Mucosa of stomach (tissue), 1 donor: Measurements from ENCODE around the gene PSMC2.

Experiments used
- H3K27me3 ChIP-seq: one replicate; pipeline ENCODE4 v1.7.0; 2013; ENCODE audit warnings: mild to moderate bottlenecking, low read length; ENCODE audit not compliant: control insufficient read depth, insufficient read depth
- H3K36me3 ChIP-seq: one replicate; pipeline ENCODE4 v1.7.0; 2013; ENCODE audit warnings: low read length; ENCODE audit not compliant: control insufficient read depth, insufficient read depth
- H3K4me1 ChIP-seq: one replicate; pipeline ENCODE4 v1.7.0; 2013; ENCODE audit warnings: mild to moderate bottlenecking, low read length; ENCODE audit not compliant: control insufficient read depth, insufficient read depth
- H3K4me3 ChIP-seq: one replicate; pipeline ENCODE4 v1.7.0; 2013; ENCODE audit warnings: low read length
- H3K9ac ChIP-seq: one replicate; pipeline ENCODE4 v1.7.0; 2013; ENCODE audit warnings: mild to moderate bottlenecking, low read length, moderate library complexity
- H3K9me3 ChIP-seq: one replicate; pipeline ENCODE4 v1.7.0; 2013; ENCODE audit warnings: mild to moderate bottlenecking, low read length, moderate library complexity; ENCODE audit not compliant: control insufficient read depth
- donor health status: Pancreatic carcinoma.

PSMC2 gene

DNA sequence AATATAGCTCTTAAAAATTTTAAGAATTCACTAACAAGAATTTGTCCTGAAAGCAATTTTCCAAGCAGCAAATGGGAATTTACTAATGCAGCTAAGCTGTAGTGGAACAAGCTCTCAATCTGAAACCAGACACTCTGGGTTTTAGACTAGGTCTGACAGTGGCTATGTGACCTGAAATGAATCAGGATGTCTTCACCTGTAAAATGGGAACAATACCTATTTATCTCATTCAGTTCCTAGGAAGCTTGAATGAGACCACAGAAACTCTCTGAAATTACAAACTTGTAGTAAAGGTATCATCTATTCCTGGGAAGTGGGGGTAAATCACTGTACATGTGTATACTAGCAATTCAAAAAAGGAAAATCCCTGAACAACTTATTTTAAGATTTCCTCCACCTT, 4.1 kb upstream of the PSMC2 start:
- H3K9me3 ChIP-seq: no peaks in the 10 kb centered on the region
- peak overlapping the region; percentile 90 for H3K9ac ChIP-seq
- no peaks in the 10 kb centered on the region for H3K4me1 ChIP-seq
- no peaks in the 10 kb centered on the region for H3K27me3 ChIP-seq
- H3K36me3 ChIP-seq: no peaks in the 10 kb centered on the region
- no peak overlapping the region for H3K4me3 ChIP-seq

- no peaks in the 10 kb centered on the region for H3K4me1 ChIP-seq
- no peaks in the 10 kb centered on the region for H3K9me3 ChIP-seq
- H3K27me3 ChIP-seq: no peaks in the 10 kb centered on the region
- H3K36me3 ChIP-seq: no peaks in the 10 kb centered on the region
- H3K9ac ChIP-seq: peak overlapping the region; percentile 90
- H3K4me3 ChIP-seq: peak overlapping the region; percentile 89
These were observed 3.5 kb upstream of the PSMC2 start for GRCh38 chr7:103343758-103344452.

- Histone ChIP-seq H3K4me1 (no peaks in the 10 kb centered on the region), H3K4me3 (peak within 1 kb of the TSS; percentile 89), H3K9ac (peak within 1 kb of the TSS; percentile 90), H3K27me3 (no peaks in the 10 kb centered on the region), H3K9me3 (no peaks in the 10 kb centered on the region), H3K36me3 (no peaks in the 10 kb centered on the region)
These were observed 2.8 kb upstream of the PSMC2 start, which contains the start of gene DNAJC2 for GRCh38 chr7:103344453-103345149. DNAJC2 (minus strand) TSS chr7:103344767; CDS start chr7:103344622, 145 bp downstream.

- no peaks in the 10 kb centered on the region for H3K4me1 ChIP-seq
- H3K4me3 ChIP-seq: no peak overlapping the region
- no peaks in the 10 kb centered on the region for H3K9me3 ChIP-seq
- H3K36me3 ChIP-seq: no peaks in the 10 kb centered on the region
- no peaks in the 10 kb centered on the region for H3K27me3 ChIP-seq
- no peak overlapping the region for H3K9ac ChIP-seq
These were observed 1.0 kb upstream of the PSMC2 start for GRCh38 chr7:103346396-103346795.

DNA sequence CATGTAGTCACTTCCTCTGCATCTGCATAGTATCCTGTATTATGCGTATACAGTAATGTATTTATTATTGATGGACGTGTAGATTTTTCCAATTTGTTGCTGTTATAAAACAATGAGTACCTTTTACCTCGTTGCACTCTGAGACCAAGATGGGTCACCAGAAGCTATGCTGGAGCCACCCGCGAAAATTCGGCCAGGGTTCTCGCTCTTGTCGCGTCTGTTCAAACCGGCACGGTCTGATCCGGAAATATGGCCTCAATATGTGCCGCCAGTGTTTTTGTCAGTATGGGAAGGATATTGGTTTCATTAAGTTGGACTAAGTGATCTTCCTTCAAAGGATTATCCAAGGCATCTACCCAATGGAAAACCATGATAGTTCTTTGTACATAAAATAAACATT, 1.0 kb downstream of the PSMC2 start:
- Histone ChIP-seq H3K4me3 (no peak overlapping the region), H3K4me1 (no peaks in the 10 kb centered on the region), H3K27me3 (no peaks in the 10 kb centered on the region), H3K9me3 (no peaks in the 10 kb centered on the region), H3K36me3 (no peaks in the 10 kb centered on the region), H3K9ac (peak overlapping the region; percentile 85)

DNA sequence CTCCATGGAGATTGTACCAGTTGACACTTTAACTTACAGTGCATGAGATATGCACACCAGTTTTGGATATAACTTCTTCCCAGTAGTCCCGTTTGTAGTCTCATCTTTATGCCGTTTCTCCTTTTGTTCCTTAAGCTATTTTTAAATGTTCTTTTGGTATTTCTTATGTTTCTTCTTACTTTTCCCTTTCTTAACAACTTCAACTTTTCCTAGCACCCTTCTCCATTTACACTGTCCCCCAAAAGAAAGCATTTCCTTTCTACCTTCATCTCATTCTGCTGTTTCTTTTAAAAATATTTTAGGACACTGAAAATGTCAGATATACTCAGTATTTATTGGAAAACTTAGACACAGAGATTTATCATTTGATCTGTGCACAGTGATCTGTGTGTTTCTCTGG, 1.5 kb downstream of the PSMC2 start:
- Histone ChIP-seq H3K9ac (peak overlapping the region; percentile 85), H3K36me3 (no peaks in the 10 kb centered on the region), H3K9me3 (no peaks in the 10 kb centered on the region), H3K4me1 (no peaks in the 10 kb centered on the region), H3K27me3 (no peaks in the 10 kb centered on the region), H3K4me3 (no peak overlapping the region)

DNA sequence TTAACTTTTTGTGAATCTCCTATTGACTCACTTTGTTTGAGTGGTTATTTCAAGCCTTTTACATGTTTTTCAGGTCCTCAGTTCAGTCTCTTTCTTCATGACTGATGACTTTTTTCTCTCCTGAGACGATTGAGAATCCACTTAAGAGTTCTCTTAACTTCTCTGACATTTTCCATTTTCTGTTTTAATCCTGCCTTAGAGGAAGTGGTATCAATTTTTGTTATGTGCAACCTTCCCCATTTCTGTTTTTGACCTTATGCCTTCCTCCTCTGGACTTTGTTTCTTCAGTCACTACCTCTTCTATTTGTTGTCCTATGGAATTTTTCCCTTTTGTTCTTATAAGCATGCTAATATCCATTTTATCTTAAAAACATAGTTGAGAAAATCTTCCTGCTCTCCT, 2.4 kb downstream of the PSMC2 start:
- Histone ChIP-seq H3K4me1 (no peaks in the 10 kb centered on the region), H3K36me3 (no peaks in the 10 kb centered on the region), H3K4me3 (no peak overlapping the region), H3K9me3 (no peaks in the 10 kb centered on the region), H3K9ac (no peak overlapping the region), H3K27me3 (no peaks in the 10 kb centered on the region)

DNA sequence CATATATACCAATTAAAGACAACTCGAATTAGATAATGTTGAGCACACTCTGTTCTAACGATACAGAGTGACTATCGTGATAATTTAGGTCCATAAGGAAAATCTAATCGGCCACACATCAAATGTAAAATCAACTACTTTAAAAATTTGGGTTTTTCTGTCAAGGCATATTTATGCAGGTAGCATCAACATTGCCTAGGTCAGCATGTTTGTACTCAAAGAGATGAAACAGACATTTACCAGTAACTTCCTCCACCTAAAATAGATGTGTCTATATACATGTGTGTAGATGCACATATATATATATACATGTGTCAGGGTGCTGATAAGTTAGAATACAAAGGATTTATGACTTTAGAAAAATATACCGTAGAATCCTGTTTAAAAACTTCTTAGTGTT, 22.0 kb downstream of the PSMC2 start:
- H3K27me3 ChIP-seq: no peaks in the 10 kb centered on the region
- no peaks in the 10 kb centered on the region for H3K4me1 ChIP-seq
- no peak overlapping the region for H3K9ac ChIP-seq
- H3K9me3 ChIP-seq: no peaks in the 10 kb centered on the region
- H3K4me3 ChIP-seq: no peak overlapping the region
- H3K36me3 ChIP-seq: peaks cover 4% of the 10 kb centered on the region

DNA sequence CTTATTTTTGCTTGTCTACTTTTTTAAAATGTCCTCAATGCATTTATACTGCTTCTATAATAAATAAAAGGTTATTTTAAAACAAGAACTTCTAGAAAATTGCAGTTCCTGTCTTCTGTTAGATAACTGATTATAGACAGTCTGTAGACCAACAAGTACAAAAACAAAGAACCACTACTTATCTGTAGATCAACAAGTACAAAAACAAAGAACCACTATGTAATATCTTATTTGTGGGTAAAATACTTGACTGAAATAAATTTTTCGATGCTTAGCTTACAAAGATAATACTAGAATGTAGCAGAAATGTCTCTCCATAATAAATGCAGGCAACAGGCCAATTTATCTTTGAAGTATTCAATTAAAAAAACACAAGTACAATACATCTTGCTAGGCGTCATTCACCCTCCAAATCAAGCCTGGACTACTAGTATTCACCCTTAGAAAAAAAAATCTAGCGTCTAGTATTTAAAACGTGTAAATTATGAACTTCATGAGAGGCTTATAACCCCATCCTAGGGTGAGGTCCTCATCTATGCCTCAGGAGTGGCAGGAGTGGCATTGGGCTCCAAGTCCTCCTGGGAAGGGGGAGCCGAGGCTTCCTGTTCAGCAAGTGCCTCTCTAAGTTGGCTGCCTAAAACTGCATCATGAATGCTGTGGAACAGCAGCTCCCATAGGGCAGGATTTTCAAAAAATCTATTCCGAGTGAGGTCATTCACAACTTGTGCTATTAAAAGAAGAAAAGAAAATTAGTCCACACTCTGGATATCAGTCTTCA, 26.6 kb downstream of the PSMC2 start:
- no peak overlapping the region for H3K9ac ChIP-seq
- H3K4me1 ChIP-seq: no peaks in the 10 kb centered on the region
- no peak overlapping the region for H3K4me3 ChIP-seq
- H3K9me3 ChIP-seq: no peaks in the 10 kb centered on the region
- H3K36me3 ChIP-seq: no peaks in the 10 kb centered on the region
- H3K27me3 ChIP-seq: no peaks in the 10 kb centered on the region

GRCh38 chr7:103379270-103379975, 32.0 kb downstream of the PSMC2 start:
- Histone ChIP-seq H3K9ac (no peak overlapping the region), H3K36me3 (no peaks in the 10 kb centered on the region)

GRCh38 chr7:103380395-103381191, 33.1 kb downstream of the PSMC2 start:
- Histone ChIP-seq H3K27me3 (no peaks in the 10 kb centered on the region), H3K4me3 (no peak overlapping the region), H3K36me3 (no peaks in the 10 kb centered on the region), H3K4me1 (peaks cover 7% of the 10 kb centered on the region), H3K9ac (no peak overlapping the region), H3K9me3 (no peaks in the 10 kb centered on the region)

More at GRCh38 chr7:103379270-103379975, 32.0 kb downstream of the PSMC2 start:
- no peaks in the 10 kb centered on the region for H3K9me3 ChIP-seq
- H3K27me3 ChIP-seq: no peaks in the 10 kb centered on the region
- peaks cover 7% of the 10 kb centered on the region for H3K4me1 ChIP-seq
- no peak overlapping the region for H3K4me3 ChIP-seq
